Right cardiac atrium (tissue), 5 donors: ENCODE measurements around the gene IRF1. TPM values are rescaled to one million over a fixed set of nuclear protein-coding genes. Genes with fewer than 3 reads are reported as not detected.

Source experiments
- ATAC-seq, 2 donors: fragments of 200-7000 bp; cut with Tn5 transposase; one replicate each; pipeline versions ENCODE4 v1.8.0 to v1.9.1; 2020; ENCODE audit warnings: moderate library complexity in 2 of 2, mild to moderate bottlenecking in 1 of 2
- DNase-seq, 3 donors: peaks; one replicate each; pipeline ENCODE4 v3.0.0-alpha.2; 2020
- H3K27ac ChIP-seq: one replicate; pipeline ENCODE4 v1.5.1; 2013; ENCODE audit warnings: mild to moderate bottlenecking, low read length, control low read depth, moderate library complexity
- H3K27me3 ChIP-seq: one replicate; pipeline ENCODE4 v1.6.1; 2013; ENCODE audit not compliant: control insufficient read depth, insufficient read depth
- H3K4me1 ChIP-seq: one replicate; pipeline ENCODE4 v1.6.1; 2013; ENCODE audit warnings: low read length; ENCODE audit not compliant: control insufficient read depth, insufficient read depth
- H3K4me3 ChIP-seq: one replicate; pipeline ENCODE4 v1.5.1; 2013; ENCODE audit warnings: low read length, control low read depth
- H3K9me3 ChIP-seq: one replicate; pipeline ENCODE4 v1.6.1; 2013; ENCODE audit warnings: low read length; ENCODE audit not compliant: control insufficient read depth
- WGBS: extraction: QIAGEN DNeasy Blood & Tissue Kit; methylation state at CpG from one replicate; pipeline ENCODE4 v1.1.7; 2013; 5-methylcytosine and 5-hydroxymethylcytosine counted together
- intact Hi-C, 4 donors: fragments of 100-400 bp; cut with DNase I; formaldehyde crosslinking; loops; one replicate each; pipeline versions ENCODE4 v1.11.0 to v1.14.0; 2022 to 2023
- polyA plus RNA-seq: library from polyadenylated mRNA; stranded (reverse); fragments of 200-250 nt; gene quantifications from one replicate; pipeline ENCODE4 v1.2.3, GENCODE V29; 2013
- total RNA-seq, 4 donors: library from RNA; stranded (reverse); fragmentation: NEBNext Ultra II Directional; extraction: Animal tissue kit (Norgen Biotek cat#: 25700); gene quantifications; one replicate each; pipeline ENCODE4 v1.2.1, GENCODE V29; 2021
- donor health status: healthy with polysubstance abuse.
- donor health status: DM: no; HTN: yes; CAD: no.
- donor health status: DM: no; HTN: no; CAD: no.
- donor health status: DM: no; HTN: yes; CAD: no; lungs with severe emphysema.
- donor health status: DM: yes; HTN: yes; CAD: no.

IRF1 gene
- total and polyA plus RNA-seq, 5 donors: 9.4 to 17.9 (median 12.0) TPM

GRCh38 chr5:132435886-132436285 lies 54.7 kb downstream of the IRF1 start:
- Histone ChIP-seq H3K4me1 (peaks cover 33% of the 10 kb centered on the region), H3K27ac (no peak overlapping the region), H3K9me3 (no peaks in the 10 kb centered on the region), H3K4me3 (no peak overlapping the region), H3K27me3 (no peaks in the 10 kb centered on the region)
- DNase-seq: no peak
- WGBS: 77% methylated on average over 2 of the region's 2 CpGs
- intact Hi-C loops: no loop called here
- ATAC-seq: no peak

GRCh38 chr5:132435447-132435846 lies 55.1 kb downstream of the IRF1 start:
- Histone ChIP-seq H3K4me3 (no peak overlapping the region), H3K4me1 (peaks cover 33% of the 10 kb centered on the region), H3K27ac (no peak overlapping the region), H3K27me3 (no peaks in the 10 kb centered on the region), H3K9me3 (no peaks in the 10 kb centered on the region)
- intact Hi-C loops: no loop called here
- no peak for ATAC-seq
- WGBS: 97% methylated on average over 2 of the region's 2 CpGs
- DNase-seq: no peak

GRCh38 chr5:132434416-132435286 lies 55.9 kb downstream of the IRF1 start:
- DNase-seq: no peak

GRCh38 chr5:132433141-132433540 lies 57.4 kb downstream of the IRF1 start:
- Histone ChIP-seq H3K27me3 (no peaks in the 10 kb centered on the region), H3K9me3 (no peaks in the 10 kb centered on the region), H3K4me1 (peaks cover 36% of the 10 kb centered on the region), H3K27ac (peak overlapping the region; percentile 39), H3K4me3 (no peak overlapping the region)
- ATAC-seq (no peak), DNase-seq (no peak)
- intact Hi-C loops: no loop called here
- WGBS: 73% methylated on average over 6 of the region's 6 CpGs

More at GRCh38 chr5:132434416-132435286, 55.9 kb downstream of the IRF1 start:
- no peak for ATAC-seq
- Histone ChIP-seq H3K9me3 (no peaks in the 10 kb centered on the region), H3K27me3 (no peaks in the 10 kb centered on the region), H3K4me3 (no peak overlapping the region), H3K4me1 (peaks cover 31% of the 10 kb centered on the region), H3K27ac (no peak overlapping the region)
- WGBS: 71% methylated on average over 12 of the region's 12 CpGs
- intact Hi-C loops: no loop called here

GRCh38 chr5:132431632-132432031 lies 58.9 kb downstream of the IRF1 start:
- ATAC-seq: no peak
- H3K4me3 ChIP-seq: no peak overlapping the region
- H3K27me3 ChIP-seq: no peaks in the 10 kb centered on the region
- intact Hi-C loops: no loop called here
- H3K4me1 ChIP-seq: peaks cover 43% of the 10 kb centered on the region
- no peak overlapping the region for H3K27ac ChIP-seq
- 67% methylated on average over 4 of the region's 4 CpGs for WGBS
- no peak for DNase-seq
- H3K9me3 ChIP-seq: no peaks in the 10 kb centered on the region

Other genes starting within 250 kb of the IRF1 start
- 100 to 1,000 TPM in 1 of 4 donors, 10 to 100 TPM in 3; 47.8 to 113 (median 54.3) TPM for gene PDLIM4, start 233.1 kb downstream of the IRF1 start, total RNA-seq
- gene PDLIM4, start 233.1 kb downstream of the IRF1 start, polyA plus RNA-seq: 35.0 TPM
- 1 to 10 TPM; 1.9 to 6.5 (median 2.4) TPM for gene SLC22A4, start 196.4 kb downstream of the IRF1 start, total RNA-seq
- 0.86 TPM for gene SLC22A4, start 196.4 kb downstream of the IRF1 start, polyA plus RNA-seq
- 10 to 100 TPM in 3 of 4 donors, 1 to 10 TPM in 1; 9.3 to 17.5 (median 14.4) TPM for gene SLC22A5, start 121.1 kb downstream of the IRF1 start, total RNA-seq
- gene SLC22A5, start 121.1 kb downstream of the IRF1 start, polyA plus RNA-seq: 5.7 TPM
- gene IL5, start 52.7 kb upstream of the IRF1 start, total RNA-seq: not detected
- gene IL5, start 52.7 kb upstream of the IRF1 start, polyA plus RNA-seq: not detected
- gene RAD50, start 66.2 kb upstream of the IRF1 start, total RNA-seq: 10 to 100 TPM; 22.7 to 32.0 (median 29.8) TPM
- gene RAD50, start 66.2 kb upstream of the IRF1 start, polyA plus RNA-seq: 8.0 TPM
- gene IL13, start 167.4 kb upstream of the IRF1 start, total RNA-seq: not detected
- gene IL13, start 167.4 kb upstream of the IRF1 start, polyA plus RNA-seq: not detected
- gene IL4, start 183.2 kb upstream of the IRF1 start, total RNA-seq: not detected
- not detected for gene IL4, start 183.2 kb upstream of the IRF1 start, polyA plus RNA-seq
- gene KIF3A, start 246.8 kb upstream of the IRF1 start, total RNA-seq: 1 to 10 TPM; 7.4 to 9.8 (median 9.2) TPM
- 4.2 TPM for gene KIF3A, start 246.8 kb upstream of the IRF1 start, polyA plus RNA-seq